Astrocyte of the hippocampus (primary cell): ENCODE measurements around the gene NFIX.

Experiments
- DNase-seq: peaks from one replicate; pipeline ENCODE4 v3.0.0; 2011; ENCODE audit warnings: low read depth, low spot score

The NFIX gene

DNA sequence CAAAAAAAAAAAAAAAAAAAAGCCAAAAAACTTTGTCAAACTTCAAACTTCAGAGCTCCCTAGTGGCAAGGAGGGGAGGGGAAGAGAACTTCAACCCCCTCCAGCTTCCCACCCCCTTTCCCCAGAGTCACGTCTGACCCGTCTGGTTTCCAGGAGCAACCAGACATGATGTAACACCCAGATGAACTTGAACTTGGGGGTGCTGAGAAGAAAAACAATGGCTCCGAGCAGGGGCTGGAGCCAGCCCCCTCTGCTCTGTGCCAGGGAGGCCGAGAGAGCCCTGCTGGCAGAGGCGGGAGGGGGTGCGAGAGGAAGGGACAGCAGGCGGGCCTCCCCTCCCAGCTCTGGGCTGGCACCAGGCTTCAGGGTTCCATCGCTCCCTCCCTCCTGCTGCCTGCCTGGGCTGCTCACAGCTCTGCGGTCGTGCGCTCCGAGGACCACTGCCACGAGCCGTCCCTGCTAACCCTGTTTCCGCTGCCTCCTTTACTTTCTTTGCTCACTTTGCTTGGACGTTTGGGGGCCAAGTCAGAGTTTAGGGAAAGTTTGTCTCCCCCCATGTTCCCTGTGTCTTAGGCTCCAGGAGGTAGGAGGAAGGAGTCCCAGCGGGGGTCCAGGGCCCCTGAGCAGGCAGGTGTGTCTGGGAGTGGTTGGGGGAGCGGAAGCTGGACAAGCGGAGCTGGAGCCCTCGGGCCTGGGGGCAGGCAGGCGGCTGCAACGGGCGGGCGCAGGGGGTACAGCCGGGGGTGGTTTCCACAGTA, 96.3 kb downstream of the NFIX start:
- peak; percentile 97 for DNase-seq

DNA sequence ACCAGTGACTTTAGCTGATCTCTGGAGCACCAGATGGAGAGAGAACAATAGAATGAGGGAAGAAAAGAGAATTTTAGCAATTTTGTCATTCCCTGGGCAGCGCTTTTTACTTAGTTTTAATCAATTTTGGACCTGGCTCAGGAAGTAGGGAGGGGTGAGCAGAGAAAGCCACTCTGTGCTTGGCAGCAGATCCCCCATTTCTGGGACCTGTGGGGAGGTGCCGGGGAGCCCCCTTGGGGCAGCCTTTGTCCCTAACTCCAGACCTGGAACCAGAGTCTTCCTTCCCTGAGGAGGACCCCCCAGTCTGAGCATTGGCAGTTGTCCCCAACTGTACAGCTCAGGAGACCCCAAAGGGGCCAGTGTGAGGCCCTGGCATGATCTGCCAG, 96.9 kb downstream of the NFIX start:
- DNase-seq, result no peak

DNA sequence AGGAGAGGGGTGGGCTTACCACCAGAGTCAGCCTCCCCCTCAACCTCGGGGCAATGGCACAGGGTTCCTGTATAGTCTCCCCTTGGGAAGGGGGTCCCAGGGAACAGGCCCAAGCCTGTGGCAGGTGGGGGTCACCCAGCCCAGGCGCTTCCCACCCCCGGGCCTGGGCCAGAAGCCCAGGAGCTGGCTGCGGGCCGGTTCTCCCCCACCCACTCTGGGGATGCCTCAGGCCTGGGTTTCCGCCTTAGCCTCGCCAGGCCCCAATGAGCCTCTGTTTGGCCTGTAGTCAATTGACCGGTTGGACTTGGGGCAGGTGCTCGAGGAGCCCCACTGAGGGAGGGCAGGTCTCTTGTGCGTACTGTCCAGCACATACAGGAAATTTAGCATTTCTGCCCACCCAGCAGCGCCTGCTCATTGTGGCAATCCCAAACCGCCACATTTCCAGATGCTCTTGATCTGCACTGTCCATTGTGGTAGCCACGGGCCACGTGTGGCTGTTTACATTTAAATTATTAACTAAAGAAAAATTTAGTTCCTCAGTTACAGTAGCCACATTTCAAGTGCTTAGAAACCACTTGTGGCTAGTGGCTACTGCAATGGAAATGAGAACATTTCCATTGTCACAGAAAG, 97.4 kb downstream of the NFIX start:
- peak; percentile 66 for DNase-seq

DNA sequence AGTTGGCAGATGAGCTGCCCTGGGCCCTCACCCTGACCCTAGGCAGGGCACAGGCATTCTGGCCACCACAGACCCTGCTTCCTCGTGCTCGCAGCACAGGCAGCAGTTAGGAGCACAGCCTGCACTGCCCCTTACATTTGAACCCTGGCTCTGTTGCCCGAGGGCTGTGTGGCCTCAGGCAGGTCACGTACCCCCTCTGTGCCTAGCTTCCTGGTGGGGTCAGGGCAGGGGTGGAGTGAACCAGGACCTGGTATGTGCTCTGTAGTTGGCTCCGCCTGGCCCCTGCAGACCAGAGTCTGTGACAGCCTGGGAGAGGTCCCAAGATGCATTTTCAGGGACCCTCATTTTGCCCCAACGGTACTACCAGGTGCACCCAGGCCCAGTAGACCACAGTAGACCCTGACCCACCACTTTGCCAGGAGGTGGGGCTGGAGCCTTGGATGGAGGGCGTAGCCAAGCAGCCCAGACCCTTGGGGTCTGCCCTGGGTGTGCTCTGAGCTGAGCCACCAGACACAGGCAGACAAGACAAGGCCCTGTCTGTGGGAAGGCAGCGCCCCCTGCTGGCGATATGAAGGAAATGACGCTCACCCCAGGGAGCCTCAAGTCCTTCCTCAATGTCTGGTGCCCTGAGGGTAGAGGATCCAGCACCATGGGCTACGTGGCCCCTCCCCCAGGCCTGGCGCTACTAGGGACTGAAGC, 98.3 kb downstream of the NFIX start:
- DNase-seq, result peak; percentile 92

DNA sequence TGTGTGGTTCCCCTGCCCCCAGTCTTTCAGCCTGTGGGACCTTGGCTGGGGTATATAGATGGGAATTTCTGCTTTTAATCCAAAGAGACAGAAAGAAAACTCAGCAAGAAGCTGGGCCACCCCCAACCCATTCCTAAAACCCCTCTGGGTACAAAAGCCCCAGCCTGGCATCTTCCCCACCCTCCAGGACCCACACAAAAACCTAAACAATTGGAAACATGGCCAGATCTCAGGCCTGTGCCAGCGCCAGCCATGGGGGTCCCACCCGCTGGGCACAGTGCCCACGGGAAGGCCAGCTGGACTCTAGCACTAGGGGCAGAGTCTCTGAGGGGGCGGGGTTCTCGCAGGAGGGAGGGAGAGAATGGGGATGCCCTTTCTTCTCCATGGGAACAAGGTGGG, 98.8 kb downstream of the NFIX start:
- DNase-seq, result no peak

DNA sequence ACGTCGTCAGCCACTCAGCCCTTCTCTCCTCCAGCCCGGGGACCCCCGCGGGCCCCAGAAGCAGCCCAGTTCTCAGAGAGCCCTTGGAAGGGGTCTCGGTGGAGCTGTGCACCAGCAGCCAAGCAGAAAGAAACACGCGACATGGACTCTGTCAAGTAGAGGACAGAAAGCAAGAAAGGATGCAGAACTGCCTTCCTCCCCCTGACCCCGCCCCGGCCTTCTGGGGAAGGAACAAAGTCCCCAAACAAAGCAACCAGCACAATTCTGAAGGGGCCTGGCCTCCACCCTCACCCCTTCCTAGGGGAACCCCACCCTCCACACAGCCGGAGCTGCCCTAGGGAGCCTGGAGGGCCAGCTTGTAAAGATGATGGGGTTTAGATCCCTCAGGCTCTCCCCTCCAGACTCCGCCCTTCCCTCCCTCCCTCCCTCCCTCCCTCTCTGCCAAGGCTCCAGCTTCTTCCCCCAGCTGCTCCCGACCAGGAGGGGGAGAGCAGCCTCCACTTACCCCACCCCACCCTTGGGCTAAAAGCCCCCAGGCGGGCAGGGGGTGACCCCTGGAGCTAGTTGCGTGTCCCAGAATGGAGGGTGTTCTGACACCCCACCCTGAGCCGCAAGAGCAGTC, 99.6 kb downstream of the NFIX start:
- DNase-seq, result no peak

DNA sequence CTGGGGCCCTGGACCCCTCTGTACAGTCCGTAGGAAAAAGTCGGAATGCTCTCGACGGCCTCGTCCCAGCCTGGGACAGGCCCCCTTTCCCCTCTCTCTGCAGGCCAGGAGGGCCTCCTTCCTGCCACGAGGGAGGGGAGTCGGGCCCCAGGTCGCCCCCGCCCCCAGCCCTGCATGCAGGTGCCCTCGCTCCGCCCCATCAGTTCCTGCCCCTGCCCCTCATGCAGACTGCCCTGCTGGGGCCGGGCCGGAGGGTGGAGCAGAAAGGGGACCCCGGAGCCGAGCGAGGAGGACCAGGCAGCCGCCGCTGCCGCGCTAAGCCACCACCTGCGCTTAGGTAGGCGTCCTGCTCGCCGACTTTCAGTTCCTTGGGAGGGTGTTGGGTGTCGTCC, 100.1 kb downstream of the NFIX start:
- no peak for DNase-seq

DNA sequence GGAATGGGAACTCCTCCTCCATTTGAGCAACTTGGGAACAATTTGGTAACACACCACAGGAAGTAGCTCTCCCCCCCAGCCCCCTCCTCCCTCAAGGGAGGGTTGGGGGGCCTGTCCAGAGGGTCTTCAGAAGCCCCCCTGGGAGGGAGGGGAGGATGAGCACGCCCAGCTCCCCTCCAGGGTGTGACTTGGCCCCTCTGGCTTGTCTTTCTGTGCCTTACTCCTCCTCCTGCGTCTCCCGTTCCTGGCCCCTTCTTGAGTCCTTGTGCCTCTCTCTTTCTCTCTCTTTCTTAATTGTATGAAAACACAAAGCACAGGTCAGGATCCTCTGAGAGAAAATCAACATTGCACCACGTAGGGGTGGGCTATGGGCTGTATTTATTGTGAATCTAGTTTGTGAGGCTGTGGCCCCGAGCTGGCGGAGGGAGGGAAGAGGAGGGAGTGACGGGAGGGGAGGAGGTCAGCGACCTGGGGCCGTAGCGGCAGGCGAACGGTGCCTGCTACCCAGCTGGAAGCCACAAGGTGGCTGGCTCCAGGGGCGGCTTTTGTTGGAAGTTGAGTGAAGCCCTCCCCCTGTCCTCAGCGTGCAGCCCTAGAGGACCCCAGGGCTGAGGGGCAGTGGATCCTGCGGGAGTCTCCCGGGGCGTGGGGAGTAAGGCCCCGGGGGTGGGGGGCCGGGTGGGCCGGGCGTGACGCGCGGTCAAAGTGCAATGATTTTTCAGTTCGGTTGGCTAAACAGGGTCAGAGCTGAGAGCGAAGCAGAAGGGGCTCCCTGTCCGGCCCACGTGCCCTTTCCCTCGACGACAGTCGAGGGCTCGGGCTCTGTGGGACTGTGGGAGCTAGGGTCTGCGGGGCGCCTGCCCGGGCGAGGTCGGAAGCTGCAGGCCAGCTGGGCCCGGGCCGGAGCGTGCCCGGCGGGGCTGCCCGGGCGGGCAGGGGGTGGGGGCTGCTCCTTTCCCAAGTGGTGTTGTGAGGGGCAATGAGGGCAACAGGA, 101.0 kb downstream of the NFIX start:
- no peak for DNase-seq

DNA sequence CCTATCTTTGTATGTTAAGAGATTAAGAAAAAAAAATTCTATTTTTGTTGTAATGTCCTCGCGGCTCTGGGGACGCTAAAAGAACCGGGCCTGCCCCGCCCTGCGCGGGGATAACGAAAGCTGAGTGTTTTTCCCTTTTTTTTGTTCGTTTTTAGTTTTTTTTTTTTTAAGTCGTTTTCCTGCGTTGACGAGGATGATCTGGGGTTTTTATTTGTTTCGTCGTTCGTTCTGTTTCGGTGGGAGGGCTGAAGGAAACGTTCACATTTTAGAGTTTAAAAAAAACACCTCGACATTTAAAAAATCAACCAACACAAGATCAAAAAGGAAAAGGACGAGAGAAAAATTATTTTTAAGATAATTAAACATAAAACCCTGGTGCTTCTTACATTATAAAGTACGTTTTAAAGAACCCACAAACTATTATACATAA, 101.8 kb downstream of the NFIX start:
- DNase-seq, result no peak

DNA sequence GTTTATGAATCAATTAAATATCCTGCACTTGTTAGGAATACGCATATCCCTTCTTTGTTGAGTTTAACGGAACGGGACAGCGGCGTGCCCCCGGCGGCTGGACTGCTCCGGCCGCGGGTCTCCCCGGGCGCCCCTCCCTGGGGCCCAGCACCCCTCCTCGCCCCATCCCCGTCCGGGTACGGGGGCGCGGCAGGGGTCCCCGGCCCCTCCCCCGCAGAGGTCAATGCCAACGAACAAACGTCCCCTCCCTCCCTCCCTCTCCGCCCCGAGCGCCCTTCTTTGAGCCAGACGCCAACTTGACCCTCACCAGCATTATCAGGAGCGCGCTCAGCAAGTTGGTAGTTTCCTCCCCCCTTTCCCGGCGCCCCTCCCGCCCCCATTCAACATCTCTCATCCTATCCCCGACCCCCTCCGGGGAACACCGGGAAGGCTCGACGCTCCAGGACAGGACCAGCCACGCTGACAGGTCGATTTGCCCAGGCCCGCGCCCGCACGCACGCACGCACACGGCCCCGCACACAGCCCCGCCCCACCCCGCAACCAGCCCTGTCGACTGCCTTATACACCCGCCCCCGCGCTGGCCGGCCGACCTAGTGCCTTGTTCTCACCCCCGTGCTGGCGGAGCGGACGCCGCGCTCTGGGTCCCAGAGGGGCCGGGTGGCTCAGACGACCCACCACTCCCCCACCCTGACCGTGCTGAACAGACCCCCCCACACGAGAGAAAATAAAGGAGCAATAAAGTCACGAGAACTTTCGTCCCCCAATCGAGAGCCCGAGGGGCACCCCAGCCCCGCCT, 102.4 kb downstream of the NFIX start:
- no peak for DNase-seq

DNA sequence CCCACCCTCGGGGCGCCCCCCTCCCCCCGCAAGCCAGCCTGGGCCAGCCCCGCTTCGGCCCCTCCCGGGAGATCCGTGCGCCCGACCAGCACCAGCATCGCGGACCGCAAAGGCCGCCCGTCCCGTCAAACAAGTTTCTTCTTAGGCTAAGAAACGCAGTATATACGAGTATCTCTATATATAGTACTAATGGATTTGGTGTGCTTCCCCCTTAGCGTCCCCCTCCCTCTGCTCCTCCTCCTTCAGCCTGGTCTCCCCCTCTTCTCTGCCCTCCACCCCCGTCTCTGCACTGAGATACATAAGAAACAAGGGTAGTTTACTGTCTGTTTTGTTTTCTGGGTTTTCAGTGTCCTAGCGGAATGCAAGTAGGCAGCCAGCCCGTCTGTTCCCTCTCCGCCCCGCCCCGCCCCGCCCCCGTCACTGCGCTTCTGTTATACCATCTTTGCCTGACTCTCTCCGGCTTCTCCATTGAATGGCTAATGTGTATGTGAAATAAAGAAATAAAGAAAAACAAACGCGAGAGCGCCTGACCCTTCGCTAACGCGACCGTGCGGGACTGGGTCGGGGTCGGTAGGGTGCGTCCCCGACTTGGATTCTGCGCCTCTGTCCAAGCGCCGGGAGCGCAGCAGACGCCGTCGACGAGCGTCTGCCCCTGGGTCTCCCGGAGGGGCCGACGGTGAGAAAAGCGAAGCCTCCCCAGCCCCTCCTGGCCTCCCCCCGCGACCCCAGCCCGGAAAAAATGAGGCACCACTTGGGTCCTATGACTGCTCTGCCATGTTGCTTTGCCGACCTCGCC, 103.2 kb downstream of the NFIX start:
- DNase-seq, result peak; percentile 71

DNA sequence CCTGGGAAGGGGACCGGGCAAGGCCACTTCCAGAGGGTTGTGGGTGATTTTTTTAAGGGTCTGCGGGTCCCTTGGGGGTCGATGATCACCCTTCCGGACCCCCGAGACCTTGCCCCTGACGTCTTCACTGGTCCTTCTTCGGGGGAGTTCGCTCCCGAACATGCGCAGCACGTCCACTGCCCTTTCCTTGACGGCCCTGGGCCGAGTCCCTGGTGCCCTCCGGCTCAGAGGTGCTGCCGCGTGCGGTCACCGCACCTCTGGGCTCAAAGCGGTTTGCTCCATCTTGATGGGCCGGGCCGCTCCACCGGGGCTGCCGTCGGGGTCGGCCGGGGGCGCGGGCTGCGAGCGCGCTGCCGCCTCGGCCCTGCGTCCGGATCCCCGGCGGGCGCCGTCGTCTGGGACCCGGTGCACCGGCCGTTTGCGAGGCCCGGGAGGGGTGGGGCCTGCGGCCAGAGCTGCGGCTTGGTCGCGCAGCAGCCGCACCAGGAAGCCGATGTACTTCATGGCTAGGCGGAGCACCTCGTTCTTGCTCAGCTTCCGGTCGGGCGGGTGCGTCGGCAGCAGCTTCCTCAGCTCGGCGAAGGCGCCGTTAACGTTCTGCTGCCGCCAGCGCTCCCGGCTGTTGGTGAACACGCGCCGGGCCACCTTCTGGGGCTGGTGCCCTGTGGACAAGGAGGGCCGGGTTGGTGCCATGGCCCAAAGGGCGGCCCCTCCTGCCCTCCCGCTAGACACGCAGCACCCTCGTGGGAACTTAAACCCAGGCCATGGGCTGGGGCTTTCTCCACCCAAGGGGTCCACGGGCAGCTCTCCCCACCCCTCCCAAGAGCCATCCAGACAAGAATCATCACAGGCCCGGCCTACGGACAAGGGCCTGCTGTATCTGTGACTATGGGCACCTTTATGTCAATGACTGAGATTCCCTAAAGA, 104.1 kb downstream of the NFIX start:
- no peak for DNase-seq

DNA sequence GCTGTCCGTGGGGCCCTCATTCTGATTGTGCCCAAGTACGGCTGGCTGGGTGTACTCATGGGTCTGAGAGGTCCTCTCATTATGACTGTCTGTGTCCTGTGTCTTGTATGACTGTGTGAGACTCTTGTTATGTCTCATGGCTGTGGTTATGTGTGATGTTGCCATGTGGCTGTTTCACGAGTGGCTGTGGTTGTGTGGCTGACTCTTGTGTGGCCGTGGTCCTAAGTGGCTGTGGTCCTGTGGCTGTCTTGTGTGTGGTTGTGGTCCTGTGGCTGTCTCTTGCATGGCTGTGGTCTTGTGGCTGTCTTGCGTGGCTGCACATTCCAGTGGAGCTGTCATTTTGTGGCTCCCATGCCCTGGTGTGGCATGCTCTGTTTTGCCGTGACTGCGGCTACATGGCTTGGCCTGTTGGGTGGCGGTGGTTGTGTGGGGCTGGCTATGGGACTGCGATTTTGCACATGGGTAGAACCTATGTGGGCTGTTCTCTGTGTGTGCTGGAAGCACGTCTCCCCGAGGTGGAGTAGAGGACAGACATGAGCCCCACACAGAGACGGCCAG, 104.8 kb downstream of the NFIX start:
- peak; percentile 58 for DNase-seq

DNA sequence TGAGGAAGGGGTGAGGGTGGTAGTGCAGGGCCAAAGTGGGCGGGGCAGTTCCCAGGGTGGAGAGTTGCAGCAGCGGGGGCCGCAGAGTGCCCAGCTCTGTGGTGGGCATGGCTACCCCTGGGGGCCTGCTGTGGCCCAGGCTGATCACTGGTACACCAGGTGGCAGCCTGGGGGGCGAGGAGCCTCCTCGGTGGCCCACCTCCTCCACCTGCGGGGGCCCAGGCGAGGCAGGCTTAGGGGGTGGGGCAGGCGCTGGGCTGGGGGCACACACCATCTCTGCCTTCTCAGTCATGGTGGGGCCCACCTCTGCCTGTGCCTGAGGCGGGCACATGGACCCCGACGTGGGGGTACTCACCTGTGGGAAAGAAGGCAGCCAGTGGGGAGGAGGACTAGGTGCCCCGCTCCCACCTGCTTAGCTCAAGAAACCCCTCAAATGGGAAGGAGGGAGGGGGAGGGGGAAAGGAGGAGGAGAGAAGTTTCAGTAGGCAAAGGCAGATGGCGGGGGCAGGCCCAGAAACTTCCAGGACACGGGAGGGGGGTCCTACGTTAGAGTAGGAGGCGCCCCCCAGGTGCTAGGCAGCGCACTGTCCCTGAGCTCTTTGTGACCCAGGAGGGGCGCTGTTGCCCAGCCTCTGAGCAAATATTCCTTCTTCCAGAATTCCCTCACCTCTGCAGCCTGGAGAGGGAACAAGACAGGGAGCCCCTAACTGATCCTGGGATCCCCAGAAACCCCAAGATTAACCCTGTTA, 105.7 kb downstream of the NFIX start:
- DNase-seq, result no peak

DNA sequence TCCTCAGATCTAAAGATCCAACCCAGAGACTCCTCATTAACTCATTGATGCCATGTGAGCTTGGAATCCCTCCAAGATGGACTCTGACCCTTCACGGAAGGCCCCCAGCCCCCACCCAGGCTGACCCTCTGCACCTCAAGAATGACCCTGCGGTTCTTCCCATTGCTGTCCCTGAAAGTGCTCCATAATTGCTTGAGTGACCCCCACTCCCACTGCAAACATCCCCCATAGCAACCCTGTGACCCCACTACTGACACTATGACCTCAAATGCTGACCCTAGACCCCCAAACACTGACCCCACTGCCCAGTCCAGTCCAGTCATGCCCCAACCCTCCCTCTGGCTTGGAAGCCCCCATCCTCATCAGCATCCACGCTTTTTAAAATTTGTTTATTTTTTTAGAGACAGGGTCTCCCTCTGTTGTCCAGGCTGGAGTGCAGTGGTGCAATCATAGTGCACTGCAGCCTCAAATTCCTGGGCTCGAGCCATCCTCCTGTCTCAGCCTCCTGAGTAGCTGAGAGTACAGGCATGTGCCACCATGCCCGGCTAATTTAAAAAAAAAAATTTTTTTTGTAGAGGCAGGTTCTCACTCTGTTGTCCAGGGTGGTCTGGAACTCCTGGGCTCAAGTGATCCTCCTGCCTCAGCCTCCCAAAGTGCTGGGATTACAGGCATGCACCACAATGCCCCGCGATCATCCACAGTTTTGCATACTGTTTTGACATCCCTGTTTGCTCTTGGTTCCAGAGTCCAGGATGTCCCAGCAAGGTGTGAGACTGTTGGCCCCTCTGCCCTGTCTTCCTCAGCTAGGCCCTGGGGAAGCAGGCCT, 106.5 kb downstream of the NFIX start:
- no peak for DNase-seq

DNA sequence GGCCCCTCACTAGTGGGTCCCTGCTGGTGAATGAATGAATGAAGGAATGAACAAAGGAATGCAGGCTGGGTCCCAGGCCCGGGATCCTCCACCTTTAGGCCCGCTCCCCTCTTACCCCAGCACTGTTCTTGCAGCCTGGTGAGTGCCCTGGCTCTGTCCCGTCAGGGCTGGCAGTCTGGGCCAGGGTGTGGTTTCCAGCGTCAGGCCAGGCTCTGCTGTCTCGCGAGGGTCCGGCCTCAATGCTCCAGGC, 107.1 kb downstream of the NFIX start:
- DNase-seq, result no peak
